IPS DF 6.9 (cell line): Measurements from ENCODE around the gene SLFN11.

Source experiments
- DNase-seq: peaks from one replicate; pipeline ENCODE4 v3.0.0-alpha.2; 2013; ENCODE audit warnings: low read depth, low spot score
- H3K27ac ChIP-seq: one replicate; pipeline ENCODE4 v1.5.1; 2013; ENCODE audit warnings: low read length, control low read depth
- H3K27me3 ChIP-seq: 2 replicates; pipeline ENCODE4 v1.6.1; 2013; ENCODE audit warnings: mild to moderate bottlenecking, low read length; ENCODE audit not compliant: control insufficient read depth, insufficient read depth
- H3K36me3 ChIP-seq: 2 replicates; pipeline ENCODE4 v1.6.1; 2013; ENCODE audit warnings: low read length; ENCODE audit not compliant: control insufficient read depth, insufficient read depth
- H3K4me1 ChIP-seq: 2 replicates; pipeline ENCODE4 v1.6.1; 2013; ENCODE audit warnings: low read length; ENCODE audit not compliant: control insufficient read depth, insufficient read depth
- H3K4me3 ChIP-seq: 2 replicates; pipeline ENCODE4 v1.5.1; 2013; ENCODE audit warnings: mild to moderate bottlenecking, low read length
- H3K9me3 ChIP-seq: 2 replicates; pipeline ENCODE4 v1.6.1; 2013; ENCODE audit warnings: low read length, inconsistent platforms; ENCODE audit not compliant: control insufficient read depth, insufficient read depth
- WGBS: extraction: QIAGEN DNeasy Blood & Tissue Kit; methylation state at CpG from one replicate; pipeline ENCODE4 v1.1.7; 2013; ENCODE audit warnings: mixed read lengths, missing lambda C conversion rate; ENCODE audit not compliant: insufficient read length, insufficient coverage; 5-methylcytosine and 5-hydroxymethylcytosine counted together

SLFN11 gene

GRCh38 chr17:35361027-35361426 lies 12.4 kb downstream of the SLFN11 start:
- H3K27ac ChIP-seq = no peak overlapping the region
- no CpG with 5 or more reads among the region's 1 CpG for WGBS
- H3K4me1 ChIP-seq = no peaks in the 10 kb centered on the region
- no peaks in the 10 kb centered on the region for H3K27me3 ChIP-seq
- H3K9me3 ChIP-seq = no peaks in the 10 kb centered on the region
- H3K36me3 ChIP-seq = no peaks in the 10 kb centered on the region
- DNase-seq = no peak
- H3K4me3 ChIP-seq = no peak overlapping the region

- Histone ChIP-seq H3K9me3 (no peaks in the 10 kb centered on the region), H3K27me3 (no peaks in the 10 kb centered on the region), H3K4me3 (no peak overlapping the region), H3K36me3 (no peaks in the 10 kb centered on the region), H3K27ac (no peak overlapping the region), H3K4me1 (no peaks in the 10 kb centered on the region)
- no peak for DNase-seq
- WGBS = no CpG with 5 or more reads among the region's 3 CpGs
Observed at GRCh38 chr17:35359398-35359797, 14.0 kb downstream of the SLFN11 start.

GRCh38 chr17:35352284-35352683 lies 21.1 kb downstream of the SLFN11 start:
- no CpG with 5 or more reads among the region's 6 CpGs for WGBS
- H3K27me3 ChIP-seq = no peaks in the 10 kb centered on the region; the same call in 1 of the 2 replicates
- no peaks in the 10 kb centered on the region for H3K36me3 ChIP-seq

GRCh38 chr17:35350493-35350892 lies 22.9 kb downstream of the SLFN11 start:
- WGBS = no CpG with 5 or more reads among the region's 1 CpG
- peaks cover 6% of the 10 kb centered on the region; the same call in 1 of the 2 replicates for H3K27me3 ChIP-seq

More at GRCh38 chr17:35352284-35352683, 21.1 kb downstream of the SLFN11 start:
- no peak for DNase-seq
- Histone ChIP-seq H3K4me1 (no peaks in the 10 kb centered on the region), H3K9me3 (no peaks in the 10 kb centered on the region), H3K4me3 (no peak overlapping the region), H3K27ac (no peak overlapping the region)

GRCh38 chr17:35345926-35346771 lies 27.3 kb downstream of the SLFN11 start:
- Histone ChIP-seq H3K4me1 (no peaks in the 10 kb centered on the region), H3K36me3 (no peaks in the 10 kb centered on the region), H3K27ac (no peak overlapping the region), H3K9me3 (no peaks in the 10 kb centered on the region), H3K27me3 (peaks cover 25% of the 10 kb centered on the region), H3K4me3 (peak overlapping the region; percentile 44; the same call in 1 of the 2 replicates)
- peak; percentile 20 for DNase-seq
- WGBS = no CpG with 5 or more reads among the region's 40 CpGs

More at GRCh38 chr17:35350493-35350892, 22.9 kb downstream of the SLFN11 start:
- Histone ChIP-seq H3K27ac (no peak overlapping the region), H3K36me3 (no peaks in the 10 kb centered on the region), H3K4me1 (no peaks in the 10 kb centered on the region), H3K4me3 (no peak overlapping the region), H3K9me3 (no peaks in the 10 kb centered on the region)
- DNase-seq = no peak

- Histone ChIP-seq H3K4me3 (peak overlapping the region; percentile 44; the same call in 1 of the 2 replicates), H3K27me3 (peaks cover 25% of the 10 kb centered on the region), H3K9me3 (no peaks in the 10 kb centered on the region), H3K27ac (no peak overlapping the region), H3K4me1 (no peaks in the 10 kb centered on the region), H3K36me3 (no peaks in the 10 kb centered on the region)
- no CpG with 5 or more reads among the region's 25 CpGs for WGBS
- DNase-seq = no peak
Observed at GRCh38 chr17:35345445-35345925, 27.9 kb downstream of the SLFN11 start.

- H3K36me3 ChIP-seq = no peaks in the 10 kb centered on the region
- peaks cover 25% of the 10 kb centered on the region for H3K27me3 ChIP-seq
- no peak for DNase-seq
- no peak overlapping the region for H3K4me3 ChIP-seq
- H3K9me3 ChIP-seq = no peaks in the 10 kb centered on the region
- WGBS = no CpG with 5 or more reads among the region's 3 CpGs
- no peaks in the 10 kb centered on the region for H3K4me1 ChIP-seq
- no peak overlapping the region for H3K27ac ChIP-seq
Observed at GRCh38 chr17:35344262-35344661, 29.2 kb downstream of the SLFN11 start.

GRCh38 chr17:35342276-35342675 lies 31.1 kb downstream of the SLFN11 start:
- H3K27me3 ChIP-seq = peaks cover 25% of the 10 kb centered on the region

GRCh38 chr17:35341411-35341992 lies 31.9 kb downstream of the SLFN11 start:
- no peak for DNase-seq
- H3K4me3 ChIP-seq = no peak overlapping the region
- H3K9me3 ChIP-seq = no peaks in the 10 kb centered on the region
- no peaks in the 10 kb centered on the region for H3K4me1 ChIP-seq
- H3K27ac ChIP-seq = no peak overlapping the region
- no peaks in the 10 kb centered on the region for H3K36me3 ChIP-seq
- WGBS = no CpG with 5 or more reads among the region's 5 CpGs
- H3K27me3 ChIP-seq = peaks cover 23% of the 10 kb centered on the region

More at GRCh38 chr17:35342276-35342675, 31.1 kb downstream of the SLFN11 start:
- no peaks in the 10 kb centered on the region for H3K36me3 ChIP-seq
- no peaks in the 10 kb centered on the region for H3K4me1 ChIP-seq
- H3K27ac ChIP-seq = no peak overlapping the region
- no peaks in the 10 kb centered on the region for H3K9me3 ChIP-seq
- DNase-seq = no peak
- H3K4me3 ChIP-seq = no peak overlapping the region

- Histone ChIP-seq H3K27ac (no peak overlapping the region), H3K4me3 (no peak overlapping the region), H3K4me1 (no peaks in the 10 kb centered on the region), H3K9me3 (no peaks in the 10 kb centered on the region), H3K27me3 (no peaks in the 10 kb centered on the region), H3K36me3 (no peaks in the 10 kb centered on the region)
- no CpG with 5 or more reads among the region's 2 CpGs for WGBS
- DNase-seq = no peak
Observed at GRCh38 chr17:35338230-35338629, 35.2 kb downstream of the SLFN11 start.
